ENCODE data around the gene MCF2L. TPM values are rescaled to one million over a fixed set of nuclear protein-coding genes. Genes with fewer than 3 reads are reported as not detected.

Gene MCF2L
- total and polyA plus RNA-seq, 2 experiments from 2014 or later, result 4.8 to 25.6 TPM

DNA sequence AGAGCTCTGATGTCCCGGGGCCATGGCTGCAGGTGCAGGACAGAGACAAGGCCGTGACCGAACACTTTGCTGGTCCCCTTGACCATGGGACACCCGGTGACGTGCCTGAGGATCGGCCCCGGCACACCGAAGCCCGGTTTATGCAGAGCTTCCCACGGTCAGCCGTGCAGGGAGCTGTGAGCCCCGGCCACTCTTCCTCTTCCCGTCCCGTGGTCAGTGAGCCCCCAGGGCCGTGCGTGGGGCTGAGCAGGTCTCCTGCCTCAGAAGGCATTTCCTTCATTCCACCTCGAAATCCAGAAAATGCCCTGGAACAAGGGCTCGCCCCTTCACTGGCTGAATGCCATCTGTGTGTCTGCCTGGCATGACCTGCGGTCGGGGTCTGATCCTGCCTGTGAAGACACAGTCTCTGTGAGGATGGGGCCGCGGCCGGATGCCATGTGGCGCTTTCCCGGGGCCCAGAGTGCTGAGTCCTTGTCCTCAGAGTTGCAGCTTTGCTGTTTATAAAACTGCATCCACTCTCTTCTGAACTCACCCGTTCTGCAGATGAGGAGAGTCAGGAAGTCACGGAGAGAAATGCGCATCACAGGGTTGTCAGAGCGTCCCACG lies 16.9 kb downstream of the MCF2L start:
- Histone ChIP-seq H3K27ac (ENCODE audit: low read depth) (no peak overlapping the region), H3K9me2 (ENCODE audit: insufficient read depth) (no peaks in the 10 kb centered on the region), H3F3A (replicated peaks; ENCODE audit: low read depth) (no peaks in the 10 kb centered on the region), H3K36me3 (ENCODE audit: insufficient read depth) (no peaks in the 10 kb centered on the region), H3K27me3 (ENCODE audit: insufficient read depth) (no peaks in the 10 kb centered on the region), H3K79me2 (replicated peaks; ENCODE audit: insufficient read depth) (no peaks in the 10 kb centered on the region), H3K4me2 (no peak overlapping the region), H4K20me1 (replicated peaks; ENCODE audit: insufficient read depth) (no peaks in the 10 kb centered on the region), H3K4me3 (no peak overlapping the region), H2AFZ (no peak overlapping the region), H3K4me1 (ENCODE audit: insufficient read depth) (no peaks in the 10 kb centered on the region)
- Mint-ChIP-seq H3K36me3 (ENCODE audit: low read depth) (peaks cover 15% of the 10 kb centered on the region), H3K9me3 (peaks cover 18% of the 10 kb centered on the region), H3K4me1 (peaks cover 10% of the 10 kb centered on the region), H3K27me3 (ENCODE audit: insufficient read depth, low read depth, poor library complexity) (peaks cover 23% of the 10 kb centered on the region), H3K4me3 (no peak overlapping the region), H3K27ac (no peak overlapping the region)
- ATAC-seq (no peak), DNase-seq (ENCODE audit: low spot score) (no peak)
- TF ChIP-seq STAT1 (IDR thresholded peaks at IDR 0.05; ENCODE audit: unreplicated experiment), result no peak
- TF ChIP-seq, protein P1, sequence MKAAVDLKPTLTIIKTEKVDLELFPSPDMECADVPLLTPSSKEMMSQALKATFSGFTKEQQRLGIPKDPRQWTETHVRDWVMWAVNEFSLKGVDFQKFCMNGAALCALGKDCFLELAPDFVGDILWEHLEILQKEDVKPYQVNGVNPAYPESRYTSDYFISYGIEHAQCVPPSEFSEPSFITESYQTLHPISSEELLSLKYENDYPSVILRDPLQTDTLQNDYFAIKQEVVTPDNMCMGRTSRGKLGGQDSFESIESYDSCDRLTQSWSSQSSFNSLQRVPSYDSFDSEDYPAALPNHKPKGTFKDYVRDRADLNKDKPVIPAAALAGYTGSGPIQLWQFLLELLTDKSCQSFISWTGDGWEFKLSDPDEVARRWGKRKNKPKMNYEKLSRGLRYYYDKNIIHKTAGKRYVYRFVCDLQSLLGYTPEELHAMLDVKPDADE (IDR thresholded peaks at IDR 0.05), result no peak
- TF ChIP-seq, protein P2, sequence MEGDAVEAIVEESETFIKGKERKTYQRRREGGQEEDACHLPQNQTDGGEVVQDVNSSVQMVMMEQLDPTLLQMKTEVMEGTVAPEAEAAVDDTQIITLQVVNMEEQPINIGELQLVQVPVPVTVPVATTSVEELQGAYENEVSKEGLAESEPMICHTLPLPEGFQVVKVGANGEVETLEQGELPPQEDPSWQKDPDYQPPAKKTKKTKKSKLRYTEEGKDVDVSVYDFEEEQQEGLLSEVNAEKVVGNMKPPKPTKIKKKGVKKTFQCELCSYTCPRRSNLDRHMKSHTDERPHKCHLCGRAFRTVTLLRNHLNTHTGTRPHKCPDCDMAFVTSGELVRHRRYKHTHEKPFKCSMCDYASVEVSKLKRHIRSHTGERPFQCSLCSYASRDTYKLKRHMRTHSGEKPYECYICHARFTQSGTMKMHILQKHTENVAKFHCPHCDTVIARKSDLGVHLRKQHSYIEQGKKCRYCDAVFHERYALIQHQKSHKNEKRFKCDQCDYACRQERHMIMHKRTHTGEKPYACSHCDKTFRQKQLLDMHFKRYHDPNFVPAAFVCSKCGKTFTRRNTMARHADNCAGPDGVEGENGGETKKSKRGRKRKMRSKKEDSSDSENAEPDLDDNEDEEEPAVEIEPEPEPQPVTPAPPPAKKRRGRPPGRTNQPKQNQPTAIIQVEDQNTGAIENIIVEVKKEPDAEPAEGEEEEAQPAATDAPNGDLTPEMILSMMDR (conservative IDR thresholded peaks at IDR 0.05; ENCODE audit: low read depth in 2 of 2), result no peak
- TF ChIP-seq CREB1 (CRISPR knock-in tag; IDR thresholded peaks at IDR 0.05; ENCODE audit: low read depth), result no peak
- TF ChIP-seq, protein P3, sequence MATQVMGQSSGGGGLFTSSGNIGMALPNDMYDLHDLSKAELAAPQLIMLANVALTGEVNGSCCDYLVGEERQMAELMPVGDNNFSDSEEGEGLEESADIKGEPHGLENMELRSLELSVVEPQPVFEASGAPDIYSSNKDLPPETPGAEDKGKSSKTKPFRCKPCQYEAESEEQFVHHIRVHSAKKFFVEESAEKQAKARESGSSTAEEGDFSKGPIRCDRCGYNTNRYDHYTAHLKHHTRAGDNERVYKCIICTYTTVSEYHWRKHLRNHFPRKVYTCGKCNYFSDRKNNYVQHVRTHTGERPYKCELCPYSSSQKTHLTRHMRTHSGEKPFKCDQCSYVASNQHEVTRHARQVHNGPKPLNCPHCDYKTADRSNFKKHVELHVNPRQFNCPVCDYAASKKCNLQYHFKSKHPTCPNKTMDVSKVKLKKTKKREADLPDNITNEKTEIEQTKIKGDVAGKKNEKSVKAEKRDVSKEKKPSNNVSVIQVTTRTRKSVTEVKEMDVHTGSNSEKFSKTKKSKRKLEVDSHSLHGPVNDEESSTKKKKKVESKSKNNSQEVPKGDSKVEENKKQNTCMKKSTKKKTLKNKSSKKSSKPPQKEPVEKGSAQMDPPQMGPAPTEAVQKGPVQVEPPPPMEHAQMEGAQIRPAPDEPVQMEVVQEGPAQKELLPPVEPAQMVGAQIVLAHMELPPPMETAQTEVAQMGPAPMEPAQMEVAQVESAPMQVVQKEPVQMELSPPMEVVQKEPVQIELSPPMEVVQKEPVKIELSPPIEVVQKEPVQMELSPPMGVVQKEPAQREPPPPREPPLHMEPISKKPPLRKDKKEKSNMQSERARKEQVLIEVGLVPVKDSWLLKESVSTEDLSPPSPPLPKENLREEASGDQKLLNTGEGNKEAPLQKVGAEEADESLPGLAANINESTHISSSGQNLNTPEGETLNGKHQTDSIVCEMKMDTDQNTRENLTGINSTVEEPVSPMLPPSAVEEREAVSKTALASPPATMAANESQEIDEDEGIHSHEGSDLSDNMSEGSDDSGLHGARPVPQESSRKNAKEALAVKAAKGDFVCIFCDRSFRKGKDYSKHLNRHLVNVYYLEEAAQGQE (IDR thresholded peaks at IDR 0.05; ENCODE audit: unreplicated experiment), result no peak
- TF ChIP-seq JUNB (IDR thresholded peaks at IDR 0.05; ENCODE audit: unreplicated experiment), result no peak
- TF ChIP-seq ZNF331 (CRISPR knock-in tag; IDR thresholded peaks at IDR 0.05; ENCODE audit: low read depth), result no peak

DNA sequence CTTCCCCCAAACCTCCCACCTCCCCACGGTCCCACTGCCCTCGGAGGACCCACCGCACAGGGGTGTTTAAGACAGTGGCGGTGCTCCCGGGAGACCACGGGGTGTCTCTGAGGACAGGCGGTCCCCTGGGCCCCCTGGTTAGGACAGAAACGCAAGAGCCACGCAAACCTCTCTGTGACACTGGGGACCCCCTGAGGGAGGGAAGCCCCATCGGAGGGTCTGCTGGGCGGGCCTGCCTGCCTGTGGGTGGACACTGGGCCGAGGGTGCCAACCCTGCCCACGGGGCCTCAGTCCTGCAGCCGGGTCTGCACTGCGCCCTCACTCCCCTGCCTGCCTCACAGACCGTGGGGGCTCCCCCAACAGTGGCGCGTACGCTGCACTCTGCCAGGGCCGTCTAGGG lies 17.5 kb downstream of the MCF2L start:
- no peaks in the 10 kb centered on the region for H3K4me1 ChIP-seq (ENCODE audit: insufficient read depth)
- no peak overlapping the region for H3K27ac ChIP-seq (ENCODE audit: low read depth)
- H4K20me1 ChIP-seq (replicated peaks; ENCODE audit: insufficient read depth), result no peaks in the 10 kb centered on the region
- H3K4me2 ChIP-seq, result no peak overlapping the region
- no peaks in the 10 kb centered on the region for H3K9me2 ChIP-seq (ENCODE audit: insufficient read depth)
- Mint-ChIP-seq H3K9me3 (peaks cover 18% of the 10 kb centered on the region), H3K4me1 (peaks cover 15% of the 10 kb centered on the region), H3K36me3 (ENCODE audit: low read depth) (peaks cover 15% of the 10 kb centered on the region), H3K27me3 (ENCODE audit: insufficient read depth, low read depth, poor library complexity) (peaks cover 26% of the 10 kb centered on the region), H3K27ac (no peak overlapping the region), H3K4me3 (no peak overlapping the region)
- H3K79me2 ChIP-seq (replicated peaks; ENCODE audit: insufficient read depth), result no peaks in the 10 kb centered on the region
- no peaks in the 10 kb centered on the region for H3K36me3 ChIP-seq (ENCODE audit: insufficient read depth)
- no peak overlapping the region for H2AFZ ChIP-seq
- H3K27me3 ChIP-seq (ENCODE audit: insufficient read depth), result no peaks in the 10 kb centered on the region
- no peaks in the 10 kb centered on the region for H3F3A ChIP-seq (replicated peaks; ENCODE audit: low read depth)
- ATAC-seq (no peak), DNase-seq (ENCODE audit: low spot score) (no peak)
- H3K4me3 ChIP-seq, result no peak overlapping the region
- TF ChIP-seq, protein P2 (conservative IDR thresholded peaks at IDR 0.05; ENCODE audit: low read depth in 2 of 2), result no peak
